ENCODE data around the gene AXIN1.

DNA sequence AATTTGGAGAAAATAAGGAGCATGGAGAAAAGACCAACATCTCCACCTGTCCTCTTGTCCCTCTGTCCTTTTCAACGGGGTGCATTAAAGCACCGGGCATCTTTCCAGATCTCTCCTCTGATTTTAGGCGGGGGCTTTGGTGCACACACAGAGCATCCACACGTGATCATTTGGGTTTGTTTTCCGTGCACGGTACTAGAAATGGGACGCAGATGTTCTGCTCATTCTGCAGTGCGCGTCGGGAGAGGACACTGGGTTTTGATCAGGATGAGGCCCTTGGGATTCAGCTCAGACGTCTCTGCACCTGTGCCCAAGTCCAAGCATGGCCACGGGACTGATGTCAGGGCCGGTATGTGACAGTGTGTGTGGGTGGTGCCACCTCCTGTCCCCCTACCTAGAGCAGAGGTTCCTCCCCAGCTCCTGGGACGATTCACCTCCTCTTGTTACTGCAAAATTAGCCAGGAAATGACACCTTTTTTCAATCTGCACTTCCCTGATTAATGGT, 37.7 kb downstream of the AXIN1 start:
- TF ChIP-seq CTCF (IDR thresholded peaks at IDR 0.05) (no peak), CHD2 (IDR thresholded peaks at IDR 0.05; ENCODE audit: low read length, partially characterized antibody) (no peak)
